Choroid plexus epithelial cell (primary cell): ENCODE results near the gene COL13A1.

Source experiments
- DNase-seq: peaks from one replicate; pipeline ENCODE4 v3.0.0-alpha.2; 2010; ENCODE audit warnings: low read depth
- H3K4me3 ChIP-seq: 2 replicates; pipeline ENCODE4 v1.5.1; 2011; ENCODE audit warnings: low read depth, mild to moderate bottlenecking, control low read depth, low read length, moderate library complexity
- CTCF ChIP-seq: conservative IDR thresholded peaks from 2 replicates; pipeline ENCODE4 v1.5.1; 2011; ENCODE audit warnings: low read depth, mild to moderate bottlenecking, control low read depth, inconsistent platforms, low read length, moderate library complexity

COL13A1 gene

GRCh38 chr10:69801434-69802315 lies at the start of gene COL13A1:
Gene COL13A1 (plus strand): TSS chr10:69801906. CDS start chr10:69802424, 518 bp downstream.
- DNase-seq: peak; percentile 55
- peak within 1 kb of the TSS; percentile 71 for H3K4me3 ChIP-seq
- no peak for TF ChIP-seq CTCF

GRCh38 chr10:69752479-69752878 lies 49.2 kb upstream of the COL13A1 start:
- no peak overlapping the region for H3K4me3 ChIP-seq
- no peak for DNase-seq
- no peak for TF ChIP-seq CTCF

GRCh38 chr10:69756279-69756678 lies 45.4 kb upstream of the COL13A1 start:
- no peak overlapping the region for H3K4me3 ChIP-seq
- TF ChIP-seq CTCF: no peak
- DNase-seq: no peak

- no peak for TF ChIP-seq CTCF
- no peak overlapping the region for H3K4me3 ChIP-seq
- DNase-seq: no peak
These were observed 44.5 kb upstream of the COL13A1 start for GRCh38 chr10:69757206-69757552.

- DNase-seq: peak; percentile 68
- H3K4me3 ChIP-seq: no peak overlapping the region
- no peak for TF ChIP-seq CTCF
These were observed 44.0 kb upstream of the COL13A1 start for GRCh38 chr10:69757553-69758309.

DNA sequence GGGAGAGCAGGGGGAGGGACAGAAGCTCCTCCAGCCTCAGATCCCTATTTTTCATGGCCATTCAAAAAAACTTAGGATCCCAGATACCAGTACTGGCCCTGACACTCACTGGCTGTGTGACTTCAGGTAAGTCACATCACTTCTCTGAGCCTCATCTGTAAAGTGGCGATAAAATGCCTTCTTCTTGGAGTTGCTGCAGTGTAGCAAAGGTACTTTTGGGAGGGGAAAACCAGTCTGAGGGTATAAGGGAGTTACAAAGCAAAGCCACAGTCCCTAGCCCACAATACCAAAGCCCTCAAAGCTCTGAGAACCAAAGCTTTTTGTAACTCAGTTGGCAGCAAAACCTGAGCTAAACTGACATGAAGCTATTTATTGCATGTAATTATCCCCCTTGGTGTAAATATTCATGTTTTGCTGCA lies 43.4 kb upstream of the COL13A1 start:
- TF ChIP-seq CTCF: no peak
- no peak overlapping the region for H3K4me3 ChIP-seq
- DNase-seq: no peak

DNA sequence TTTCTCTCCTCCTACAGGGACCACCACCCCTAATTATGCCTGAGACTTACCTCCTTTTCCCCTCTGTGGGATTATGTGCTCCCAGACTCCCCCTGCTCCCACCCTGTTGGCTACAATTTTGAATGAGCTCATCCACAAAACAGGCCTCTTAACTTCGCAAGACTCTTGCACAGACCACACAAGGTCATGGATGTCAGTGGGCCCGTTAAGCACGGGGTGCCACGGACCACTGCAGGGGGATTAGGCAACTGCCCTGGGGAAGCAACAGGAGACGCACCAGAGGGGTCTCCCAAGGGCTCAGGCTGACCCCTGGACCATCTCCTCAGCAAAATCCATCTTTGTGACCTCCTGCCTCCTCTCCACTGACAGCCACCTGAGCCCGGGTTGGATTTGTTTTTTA lies 42.1 kb upstream of the COL13A1 start:
- no peak for TF ChIP-seq CTCF
- H3K4me3 ChIP-seq: no peak overlapping the region
- peak; percentile 65 for DNase-seq
